ENCODE data around the gene EIF2A.

EIF2A gene

GRCh38 chr3:150540297-150540696 is 6.3 kb upstream of the EIF2A start:
- in situ Hi-C loops (cut with MboI; ENCODE audit: low sequenced_read_pairs, unreplicated experiment) = loop anchor here (25.0 kb wide), 1 partner anchor 172 kb away; the partner anchor contains the start of gene ERICH6
- DNase-seq (ENCODE audit: low spot score) = no peak
- TF ChIP-seq, protein P1, sequence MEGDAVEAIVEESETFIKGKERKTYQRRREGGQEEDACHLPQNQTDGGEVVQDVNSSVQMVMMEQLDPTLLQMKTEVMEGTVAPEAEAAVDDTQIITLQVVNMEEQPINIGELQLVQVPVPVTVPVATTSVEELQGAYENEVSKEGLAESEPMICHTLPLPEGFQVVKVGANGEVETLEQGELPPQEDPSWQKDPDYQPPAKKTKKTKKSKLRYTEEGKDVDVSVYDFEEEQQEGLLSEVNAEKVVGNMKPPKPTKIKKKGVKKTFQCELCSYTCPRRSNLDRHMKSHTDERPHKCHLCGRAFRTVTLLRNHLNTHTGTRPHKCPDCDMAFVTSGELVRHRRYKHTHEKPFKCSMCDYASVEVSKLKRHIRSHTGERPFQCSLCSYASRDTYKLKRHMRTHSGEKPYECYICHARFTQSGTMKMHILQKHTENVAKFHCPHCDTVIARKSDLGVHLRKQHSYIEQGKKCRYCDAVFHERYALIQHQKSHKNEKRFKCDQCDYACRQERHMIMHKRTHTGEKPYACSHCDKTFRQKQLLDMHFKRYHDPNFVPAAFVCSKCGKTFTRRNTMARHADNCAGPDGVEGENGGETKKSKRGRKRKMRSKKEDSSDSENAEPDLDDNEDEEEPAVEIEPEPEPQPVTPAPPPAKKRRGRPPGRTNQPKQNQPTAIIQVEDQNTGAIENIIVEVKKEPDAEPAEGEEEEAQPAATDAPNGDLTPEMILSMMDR (IDR thresholded peaks at IDR 0.05; ENCODE audit: borderline replicate concordance, control extremely low read depth, extremely low read depth, insufficient read depth, missing control alignments) = no peak

GRCh38 chr3:150540991-150541390 is 5.6 kb upstream of the EIF2A start:
- DNase-seq (ENCODE audit: low spot score) = no peak
- in situ Hi-C loops (cut with MboI; ENCODE audit: low sequenced_read_pairs, unreplicated experiment) = loop anchor here (25.0 kb wide), 1 partner anchor 171 kb away; the partner anchor contains the start of gene ERICH6
- TF ChIP-seq, protein P1 (IDR thresholded peaks at IDR 0.05; ENCODE audit: borderline replicate concordance, control extremely low read depth, extremely low read depth, insufficient read depth, missing control alignments) = no peak

GRCh38 chr3:150543128-150543527 is 3.5 kb upstream of the EIF2A start:
- in situ Hi-C loops (cut with MboI; ENCODE audit: low sequenced_read_pairs, unreplicated experiment) = loop anchor here (25.0 kb wide), 1 partner anchor 169 kb away; the partner anchor contains the start of gene ERICH6
- TF ChIP-seq, protein P1 (IDR thresholded peaks at IDR 0.05; ENCODE audit: borderline replicate concordance, control extremely low read depth, extremely low read depth, insufficient read depth, missing control alignments) = no peak
- no peak for DNase-seq (ENCODE audit: low spot score)

DNA sequence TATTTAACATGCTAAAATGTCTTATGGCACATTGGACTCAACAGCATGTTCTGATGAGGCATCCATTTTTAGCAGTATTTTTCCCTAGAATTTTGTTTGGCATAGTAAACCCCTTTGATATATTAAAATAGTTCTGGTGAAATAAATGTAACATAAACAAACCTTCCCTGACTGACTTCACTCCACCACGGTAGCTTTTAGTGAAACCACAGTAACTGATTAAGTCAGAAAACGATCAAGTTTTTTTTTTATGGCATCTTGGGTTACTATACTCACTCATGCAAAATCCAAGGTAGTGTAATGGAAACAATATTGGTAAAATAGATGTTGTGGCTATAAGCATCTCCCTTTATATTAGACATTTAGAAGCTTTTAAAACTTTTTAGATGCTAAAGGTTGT is 3.1 kb upstream of the EIF2A start:
- TF ChIP-seq, protein P1 (IDR thresholded peaks at IDR 0.05; ENCODE audit: borderline replicate concordance, control extremely low read depth, extremely low read depth, insufficient read depth, missing control alignments) = no peak
- in situ Hi-C loops (cut with MboI; ENCODE audit: low sequenced_read_pairs, unreplicated experiment) = loop anchor here (25.0 kb wide), 1 partner anchor 169 kb away; the partner anchor contains the start of gene ERICH6
- DNase-seq (ENCODE audit: low spot score) = no peak

DNA sequence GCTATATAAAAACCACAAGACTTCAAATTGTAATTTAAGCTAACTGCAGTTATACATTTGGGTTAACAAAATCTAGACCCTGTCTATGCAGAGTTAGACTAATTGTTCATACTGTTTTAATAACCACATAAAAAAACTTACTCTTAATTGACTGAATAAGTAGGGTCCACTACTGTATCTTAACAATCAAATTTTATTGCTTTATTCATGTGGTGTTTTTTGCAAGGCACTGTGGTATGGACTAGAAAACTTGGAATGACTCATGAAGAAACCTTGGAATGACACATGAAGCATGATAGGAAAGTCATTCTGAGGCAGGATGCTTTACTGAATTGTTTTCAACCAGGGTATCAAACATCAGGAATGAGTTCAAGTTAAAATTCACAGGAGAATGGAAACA is 2.5 kb upstream of the EIF2A start:
- DNase-seq (ENCODE audit: low spot score) = no peak
- in situ Hi-C loops (cut with MboI; ENCODE audit: low sequenced_read_pairs, unreplicated experiment) = loop anchor here (25.0 kb wide), 1 partner anchor 168 kb away; the partner anchor contains the start of gene ERICH6
- TF ChIP-seq, protein P1 (IDR thresholded peaks at IDR 0.05; ENCODE audit: borderline replicate concordance, control extremely low read depth, extremely low read depth, insufficient read depth, missing control alignments) = no peak

DNA sequence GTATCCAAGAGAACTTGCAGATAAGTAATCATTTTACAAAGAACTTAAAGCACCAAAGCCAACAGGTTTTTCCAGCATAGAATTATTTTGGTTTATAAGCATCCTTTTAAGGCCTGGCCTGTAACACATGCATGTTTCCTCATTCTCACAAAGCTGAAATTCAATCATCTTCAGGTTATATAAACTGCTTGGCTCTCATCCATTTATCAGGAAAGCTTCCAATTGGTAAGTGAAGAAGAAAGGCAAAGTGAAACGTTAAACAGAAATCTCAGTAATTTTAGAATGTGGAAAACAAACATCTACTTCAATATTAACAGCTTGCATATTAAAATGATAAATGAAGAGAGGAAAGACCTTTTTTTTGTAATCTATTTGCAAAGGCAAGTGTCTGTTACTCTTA is 1.9 kb upstream of the EIF2A start:
- in situ Hi-C loops (cut with MboI; ENCODE audit: low sequenced_read_pairs, unreplicated experiment) = loop anchor here (25.0 kb wide), 1 partner anchor 168 kb away; the partner anchor contains the start of gene ERICH6
- TF ChIP-seq, protein P1 (IDR thresholded peaks at IDR 0.05; ENCODE audit: borderline replicate concordance, control extremely low read depth, extremely low read depth, insufficient read depth, missing control alignments) = no peak
- no peak for DNase-seq (ENCODE audit: low spot score)

Measured in GM13976 (cell line).